Heart left ventricle (tissue), 13 donors: ENCODE results near the gene NR1I3.

Source experiments
- CTCF ChIP-seq, 12 donors: fragments of 200-600 bp; sonication (generic) in 4 of 12; IDR thresholded peaks; one replicate each; pipeline versions ENCODE4 v1.5.0 to v1.8.0; 2018 to 2022; ENCODE audit warnings: antibody characterized with exemption in 12 of 12, mild to moderate bottlenecking in 5 of 12
- POLR2A ChIP-seq, 2 donors: fragments of 450-650 bp; IDR thresholded peaks; one replicate each; pipeline ENCODE4 v1.6.1; 2017; ENCODE audit warnings: antibody characterized with exemption in 2 of 2, mild to moderate bottlenecking in 2 of 2, moderate library complexity in 2 of 2
- donor health status: ischemic (EF 13 %, LVEDD 7.1; RV severe dilation, severe dysfunction).
- donor health status: DM: no; HTN: yes; CAD: no.
- donor health status: DM: no; HTN: no; CAD: no.
- donor health status: ischemic (EF 25% LVEDD 6.9; RV normal size, moderate dysfunction).
- donor health status: ischemic (EF 25% LVEDD 5.7; RV mildly dilated, moderate dysfunction).
- donor health status: ischemic (EF 35%, LVEDD 5.7; RV mildly dilated, moderate dysfunction).
- donor health status: nonischemic (EF 11% LVEDD 7.7; RV severe dilation, severe dysfunction).
- donor health status: DM: yes; HTN: yes; CAD: no.
- donor health status: PGD.
- donor health status: ischemic (EF 29% LVEDD 5.4; RV normal size, mild dysfunction).
- donor health status: nonischemic (EF 23%, LVEDD 6.1; RV moderate dilation, normal function).

DNA sequence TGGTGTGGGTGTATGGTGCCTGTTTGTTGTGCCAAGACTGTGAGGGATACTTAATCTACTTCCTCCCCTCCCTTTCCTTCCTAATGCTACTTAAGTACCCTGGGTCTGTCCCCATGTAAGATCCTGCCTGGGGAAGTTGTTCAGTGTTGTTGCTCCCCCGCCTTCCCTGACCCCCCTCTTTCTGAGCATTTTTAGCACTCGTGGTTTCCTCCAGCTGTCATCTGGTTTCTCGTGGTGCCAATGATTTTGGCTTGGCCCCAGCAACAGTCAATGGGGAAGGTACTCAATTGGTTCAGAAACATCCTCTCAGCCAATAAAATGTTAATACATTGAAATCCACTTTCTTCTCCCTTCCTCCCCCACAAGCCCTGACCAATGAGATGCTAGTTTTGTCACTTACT lies 52.7 kb downstream of the NR1I3 start:
- no peak for TF ChIP-seq CTCF (IDR thresholded peaks at IDR 0.05)
- TF ChIP-seq POLR2A (IDR thresholded peaks at IDR 0.05): no peak
